DND-41 (cell line): ENCODE measurements around the gene SLC12A6.

Source experiments
- ATAC-seq: fragments of 200-7000 bp; cut with Tn5 transposase; 3 replicates; pipeline ENCODE4 v1.9.1; 2021; ENCODE audit warnings: low read depth; ENCODE audit not compliant: insufficient read depth
- DNase-seq: peaks from one replicate; pipeline ENCODE4 v3.0.0-alpha.2; 2020
- H2AFZ ChIP-seq: 2 replicates; pipeline ENCODE4 v1.6.0; 2012; ENCODE audit warnings: low read depth, low read length
- H3K27ac ChIP-seq: 2 replicates; pipeline ENCODE4 v1.5.1; 2012; ENCODE audit warnings: low read length, inconsistent platforms
- H3K27me3 ChIP-seq: fragments of 200-600 bp; sonication (generic); 2 replicates; pipeline ENCODE4 v1.6.0; 2012; ENCODE audit warnings: low read length, mild to moderate bottlenecking, inconsistent platforms; ENCODE audit not compliant: insufficient read depth, poor library complexity
- H3K36me3 ChIP-seq: 2 replicates; pipeline ENCODE4 v1.5.1; 2012; ENCODE audit warnings: low read length, inconsistent platforms; ENCODE audit not compliant: insufficient read depth
- H3K4me1 ChIP-seq: 2 replicates; pipeline ENCODE4 v1.5.1; 2012; ENCODE audit warnings: mild to moderate bottlenecking, low read length; ENCODE audit not compliant: insufficient read depth
- H3K4me2 ChIP-seq: 2 replicates; pipeline ENCODE4 v1.6.0; 2012; ENCODE audit warnings: mild to moderate bottlenecking, moderate library complexity, low read length, inconsistent platforms; ENCODE audit not compliant: insufficient read depth
- H3K4me3 ChIP-seq, 2 experiments: fragments of 200-600 bp in 1 of 2; shearing (Covaris generic) in 1 of 2; 2 replicates each; pipeline ENCODE4 v1.5.1; 2012 to 2016; ENCODE audit warnings: inconsistent platforms in 2 of 2, low read length in 2 of 2, mild to moderate bottlenecking in 2 of 2, low read depth in 1 of 2, moderate library complexity in 1 of 2
- H3K79me2 ChIP-seq: 2 replicates; pipeline ENCODE4 v1.6.0; 2012; ENCODE audit warnings: low read length, inconsistent platforms; ENCODE audit not compliant: insufficient read depth
- H3K9ac ChIP-seq: 2 replicates; pipeline ENCODE4 v1.6.0; 2012; ENCODE audit warnings: low read depth, mild to moderate bottlenecking, inconsistent platforms, low read length, moderate library complexity
- H3K9me3 ChIP-seq: 2 replicates; pipeline ENCODE4 v1.5.1; 2012; ENCODE audit warnings: low read length, moderate library complexity, mild to moderate bottlenecking, inconsistent platforms; ENCODE audit not compliant: insufficient read depth, severe bottlenecking
- H4K20me1 ChIP-seq: 2 replicates; pipeline ENCODE4 v1.6.0; 2012; ENCODE audit warnings: low read length; ENCODE audit not compliant: insufficient read depth
- EZH2 ChIP-seq: IDR thresholded peaks from 3 replicates; pipeline ENCODE4 v1.6.1; 2012; ENCODE audit warnings: borderline replicate concordance, low read depth, mild to moderate bottlenecking, moderate library complexity, low read length, inconsistent platforms; ENCODE audit not compliant: severe bottlenecking
- TF ChIP-seq, protein P1 (sequence below): IDR thresholded peaks from 2 replicates; pipeline ENCODE4 v1.5.1; 2012; ENCODE audit warnings: borderline replicate concordance, low read length, moderate library complexity, mild to moderate bottlenecking; ENCODE audit not compliant: poor library complexity, severe bottlenecking; ENCODE audit errors: extremely low read depth

SLC12A6 gene

DNA sequence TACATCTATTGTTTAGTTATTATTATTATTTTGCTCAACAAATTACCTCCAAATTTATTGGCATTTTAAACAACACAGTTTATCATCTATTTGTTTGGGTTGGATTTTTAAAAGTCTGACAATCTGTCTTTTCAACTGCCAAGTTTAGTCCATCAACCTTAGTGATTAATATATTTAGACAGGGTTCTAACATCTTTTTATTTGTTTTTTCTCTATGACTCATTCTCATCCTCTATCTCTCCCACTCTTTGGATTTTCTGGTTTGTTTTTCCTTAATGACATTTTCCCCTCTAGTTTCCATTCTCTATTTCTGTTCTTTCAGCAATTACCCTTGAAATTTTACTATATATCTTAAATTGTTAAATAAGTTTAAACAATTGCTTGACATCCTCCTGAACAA is 70.8 kb downstream of the SLC12A6 start:
- no peak overlapping the region for H3K9ac ChIP-seq
- no peaks in the 10 kb centered on the region for H4K20me1 ChIP-seq
- no peaks in the 10 kb centered on the region for H3K4me1 ChIP-seq
- no peak for ATAC-seq
- no peak overlapping the region for H3K4me3 ChIP-seq
- TF ChIP-seq, protein P1, sequence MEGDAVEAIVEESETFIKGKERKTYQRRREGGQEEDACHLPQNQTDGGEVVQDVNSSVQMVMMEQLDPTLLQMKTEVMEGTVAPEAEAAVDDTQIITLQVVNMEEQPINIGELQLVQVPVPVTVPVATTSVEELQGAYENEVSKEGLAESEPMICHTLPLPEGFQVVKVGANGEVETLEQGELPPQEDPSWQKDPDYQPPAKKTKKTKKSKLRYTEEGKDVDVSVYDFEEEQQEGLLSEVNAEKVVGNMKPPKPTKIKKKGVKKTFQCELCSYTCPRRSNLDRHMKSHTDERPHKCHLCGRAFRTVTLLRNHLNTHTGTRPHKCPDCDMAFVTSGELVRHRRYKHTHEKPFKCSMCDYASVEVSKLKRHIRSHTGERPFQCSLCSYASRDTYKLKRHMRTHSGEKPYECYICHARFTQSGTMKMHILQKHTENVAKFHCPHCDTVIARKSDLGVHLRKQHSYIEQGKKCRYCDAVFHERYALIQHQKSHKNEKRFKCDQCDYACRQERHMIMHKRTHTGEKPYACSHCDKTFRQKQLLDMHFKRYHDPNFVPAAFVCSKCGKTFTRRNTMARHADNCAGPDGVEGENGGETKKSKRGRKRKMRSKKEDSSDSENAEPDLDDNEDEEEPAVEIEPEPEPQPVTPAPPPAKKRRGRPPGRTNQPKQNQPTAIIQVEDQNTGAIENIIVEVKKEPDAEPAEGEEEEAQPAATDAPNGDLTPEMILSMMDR, result no peak
- no peak for TF ChIP-seq EZH2
- DNase-seq, result no peak
- H3K4me2 ChIP-seq, result no peak overlapping the region
- H3K9me3 ChIP-seq, result no peaks in the 10 kb centered on the region
- no peaks in the 10 kb centered on the region for H3K27me3 ChIP-seq
- H3K36me3 ChIP-seq, result no peaks in the 10 kb centered on the region
- no peaks in the 10 kb centered on the region for H3K79me2 ChIP-seq
- H2AFZ ChIP-seq, result no peak overlapping the region
- H3K27ac ChIP-seq, result no peak overlapping the region

DNA sequence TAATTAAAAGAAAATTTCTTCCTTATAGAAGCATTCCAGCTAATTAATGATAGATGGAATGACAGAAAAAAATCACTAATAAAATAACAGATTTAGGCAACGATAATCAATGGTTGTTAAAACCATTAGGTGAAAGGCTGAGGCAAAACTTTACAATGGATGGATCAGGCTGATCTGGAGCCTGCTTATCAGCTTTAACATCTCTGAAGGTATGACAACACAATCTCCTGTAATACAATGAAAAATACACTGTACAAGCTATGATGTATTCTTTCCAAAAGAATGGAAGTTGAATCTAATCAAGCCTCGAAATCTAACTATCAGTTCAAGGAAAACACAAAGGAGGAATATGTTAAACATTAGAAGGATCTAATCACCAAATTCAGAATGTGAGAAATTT is 73.5 kb downstream of the SLC12A6 start:
- no peaks in the 10 kb centered on the region for H4K20me1 ChIP-seq
- no peak for ATAC-seq

DNA sequence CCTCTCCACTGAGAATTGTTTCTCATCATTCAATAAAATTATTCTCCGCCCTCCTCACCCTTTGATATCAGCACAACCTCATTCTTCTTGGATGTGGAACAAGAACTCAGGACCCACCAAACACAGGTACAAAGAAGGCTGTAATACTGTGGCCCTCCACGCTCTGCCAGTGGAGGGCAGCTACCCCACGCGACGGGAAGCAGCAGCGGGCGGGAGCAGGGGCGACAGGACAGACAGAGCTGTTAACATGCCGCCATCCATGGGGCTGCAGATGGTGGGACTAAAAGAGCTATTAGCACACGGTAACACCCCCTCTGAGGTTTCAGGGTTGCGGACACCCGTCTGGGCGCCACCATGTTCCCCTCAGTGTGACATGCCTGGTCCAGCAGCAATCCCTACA is 75.2 kb downstream of the SLC12A6 start:
- Histone ChIP-seq H3K4me1 (no peaks in the 10 kb centered on the region), H3K9ac (no peak overlapping the region), H4K20me1 (no peaks in the 10 kb centered on the region), H2AFZ (no peak overlapping the region), H3K4me2 (no peak overlapping the region), H3K9me3 (no peaks in the 10 kb centered on the region), H3K4me3 (no peak overlapping the region), H3K36me3 (no peaks in the 10 kb centered on the region), H3K27ac (no peak overlapping the region), H3K79me2 (no peaks in the 10 kb centered on the region), H3K27me3 (no peaks in the 10 kb centered on the region)
- TF ChIP-seq, protein P1, result no peak
- no peak for TF ChIP-seq EZH2
- DNase-seq (no peak), ATAC-seq (no peak)

More for the DNA sequence above, 73.5 kb downstream of the SLC12A6 start:
- Histone ChIP-seq H3K4me2 (no peak overlapping the region), H3K36me3 (no peaks in the 10 kb centered on the region), H3K4me3 (no peak overlapping the region), H3K27me3 (no peaks in the 10 kb centered on the region), H3K79me2 (no peaks in the 10 kb centered on the region), H3K4me1 (no peaks in the 10 kb centered on the region), H3K9me3 (no peaks in the 10 kb centered on the region), H3K27ac (no peak overlapping the region), H2AFZ (no peak overlapping the region), H3K9ac (no peak overlapping the region)
- no peak for TF ChIP-seq EZH2
- TF ChIP-seq, protein P1, result no peak
- no peak for DNase-seq

DNA sequence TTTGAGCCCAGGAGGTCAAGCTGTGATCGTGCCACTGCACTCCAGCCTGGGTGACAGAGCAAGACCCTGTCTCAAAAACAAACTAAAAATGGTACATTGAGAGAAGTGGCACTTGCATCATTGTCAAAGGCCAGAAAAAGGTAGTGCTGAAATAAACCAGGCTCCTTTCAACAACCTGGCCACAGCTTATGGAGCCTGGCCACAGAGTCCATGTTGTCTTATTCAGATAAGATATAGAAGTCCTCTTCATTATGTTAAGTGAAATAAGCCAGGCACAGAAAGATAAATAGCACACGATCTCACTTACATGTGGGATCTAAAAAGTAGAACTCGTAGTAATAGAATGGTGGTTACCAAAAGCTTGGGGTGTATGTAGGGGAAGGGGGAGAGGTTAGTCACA is 78.0 kb downstream of the SLC12A6 start:
- no peak for TF ChIP-seq EZH2
- TF ChIP-seq, protein P1, result no peak
- DNase-seq (no peak), ATAC-seq (no peak)
- peaks cover 5% of the 10 kb centered on the region; the same call in 1 of the 2 replicates for H3K36me3 ChIP-seq
- H3K27ac ChIP-seq, result no peak overlapping the region
- no peaks in the 10 kb centered on the region for H3K27me3 ChIP-seq
- H3K9me3 ChIP-seq, result no peaks in the 10 kb centered on the region
- no peak overlapping the region for H3K4me2 ChIP-seq
- no peaks in the 10 kb centered on the region for H3K4me1 ChIP-seq
- no peak overlapping the region for H3K4me3 ChIP-seq
- H3K79me2 ChIP-seq, result no peaks in the 10 kb centered on the region
- no peak overlapping the region for H3K9ac ChIP-seq
- no peak overlapping the region for H2AFZ ChIP-seq
- H4K20me1 ChIP-seq, result no peaks in the 10 kb centered on the region
